Measurements from ENCODE around the gene AVEN. TPM values are rescaled to one million over a fixed set of nuclear protein-coding genes. Genes with fewer than 3 reads are reported as not detected.

The AVEN gene
- total and polyA plus RNA-seq, 2 donors from 2014 or later = 6.4 to 7.1 TPM

DNA sequence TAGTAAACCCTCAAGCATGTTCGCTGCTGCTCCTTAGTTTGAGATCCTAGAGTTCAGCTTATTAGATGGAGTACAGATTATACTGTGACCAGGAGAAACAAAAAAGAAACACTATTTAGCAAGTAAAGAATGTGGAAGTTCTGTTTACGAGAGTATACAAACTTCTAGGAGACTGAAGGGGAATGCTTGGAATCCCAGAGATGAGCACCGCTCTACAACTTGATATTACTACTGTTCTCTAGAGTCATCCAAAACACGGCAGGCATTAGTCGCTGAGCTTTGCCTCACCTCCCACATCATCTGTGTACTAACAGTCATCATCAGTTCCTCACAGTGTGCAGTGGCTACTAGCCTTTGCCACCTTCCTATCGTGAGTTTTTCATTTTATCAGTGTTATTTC is 192.1 kb downstream of the AVEN start:
- no peaks in the 10 kb centered on the region for H3K27me3 ChIP-seq (ENCODE audit: control insufficient read depth, insufficient read depth, low read length)
- no peak for TF ChIP-seq CTCF (IDR thresholded peaks at IDR 0.05; ENCODE audit: borderline replicate concordance, extremely low read depth, insufficient read depth)
- H3K36me3 ChIP-seq (ENCODE audit: control insufficient read depth in 2 of 3, insufficient read depth in 3 of 3, low read length in 3 of 3) = no peaks in the 10 kb centered on the region
- DNase-seq = no peak
- no peaks in the 10 kb centered on the region for H3K9me3 ChIP-seq (ENCODE audit: control insufficient read depth in 2 of 3, insufficient read depth in 1 of 3, low read length in 3 of 3)
- intact Hi-C loops (cut with DNase I) = no loop called here
- no peak overlapping the region for H3K4me3 ChIP-seq (ENCODE audit: low read length in 3 of 3)
- no peaks in the 10 kb centered on the region for H3K4me1 ChIP-seq (ENCODE audit: control insufficient read depth in 2 of 3, insufficient read depth in 2 of 3, low read depth in 1 of 3, low read length in 3 of 3)
- H3K27ac ChIP-seq (ENCODE audit: low read depth in 2 of 2, low read length in 2 of 2) = no peak overlapping the region
- FAIRE-seq = no peak
- no peak overlapping the region for H3K9ac ChIP-seq (ENCODE audit: low read length in 3 of 3)

DNA sequence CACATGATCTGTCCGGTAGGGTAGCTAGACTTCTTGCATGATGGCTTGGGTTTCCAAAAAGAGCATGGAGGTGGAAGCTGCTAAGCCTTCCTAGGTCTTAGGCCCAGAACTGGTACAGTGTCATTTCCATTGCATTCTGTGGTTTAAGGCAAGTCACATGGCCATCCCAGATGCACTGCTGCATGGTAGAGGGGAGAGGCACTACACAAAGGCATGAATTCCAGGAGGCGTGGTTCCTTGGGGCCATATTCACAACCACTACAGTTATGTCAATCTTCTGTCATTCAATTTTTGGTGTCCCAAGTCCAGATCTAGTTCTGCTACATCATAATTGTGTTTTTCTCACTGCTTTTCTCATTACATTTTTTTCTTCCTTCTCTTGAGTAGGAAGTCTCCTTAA is 192.9 kb downstream of the AVEN start:
- DNase-seq (no peak), FAIRE-seq (no peak)
- Histone ChIP-seq H3K4me1 (ENCODE audit: control insufficient read depth in 2 of 3, insufficient read depth in 2 of 3, low read depth in 1 of 3, low read length in 3 of 3) (no peaks in the 10 kb centered on the region), H3K27ac (ENCODE audit: low read depth in 2 of 2, low read length in 2 of 2) (no peak overlapping the region), H3K9me3 (ENCODE audit: control insufficient read depth in 2 of 3, insufficient read depth in 1 of 3, low read length in 3 of 3) (no peaks in the 10 kb centered on the region), H3K36me3 (ENCODE audit: control insufficient read depth in 2 of 3, insufficient read depth in 3 of 3, low read length in 3 of 3) (no peaks in the 10 kb centered on the region), H3K4me3 (ENCODE audit: low read length in 3 of 3) (no peak overlapping the region), H3K9ac (ENCODE audit: low read length in 3 of 3) (no peak overlapping the region), H3K27me3 (ENCODE audit: control insufficient read depth, insufficient read depth, low read length) (no peaks in the 10 kb centered on the region)
- intact Hi-C loops (cut with DNase I) = no loop called here
- no peak for TF ChIP-seq CTCF (IDR thresholded peaks at IDR 0.05; ENCODE audit: borderline replicate concordance, extremely low read depth, insufficient read depth)

DNA sequence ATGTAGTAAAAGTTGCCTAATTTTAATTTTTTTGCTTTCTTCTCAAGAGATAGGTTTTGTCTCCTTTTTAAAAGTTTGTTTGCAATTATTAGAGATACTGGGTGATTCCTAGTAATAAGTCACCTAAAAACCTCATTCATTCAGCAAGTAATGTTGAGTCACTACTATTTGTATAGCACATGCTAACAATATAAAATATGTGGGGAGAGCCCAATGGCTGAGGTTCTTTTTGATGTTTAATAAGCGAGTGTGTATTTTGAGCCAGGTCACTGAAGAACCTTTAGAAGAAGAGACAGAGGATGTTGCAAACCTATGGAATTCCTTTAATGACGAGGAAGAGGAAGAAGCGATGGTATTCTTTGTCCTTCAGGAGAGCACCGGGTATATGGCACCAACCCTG is 194.4 kb downstream of the AVEN start:
- no peak overlapping the region for H3K4me3 ChIP-seq (ENCODE audit: low read length in 3 of 3)
- H3K9ac ChIP-seq (ENCODE audit: low read length in 3 of 3) = no peak overlapping the region
- H3K27ac ChIP-seq (ENCODE audit: low read depth in 2 of 2, low read length in 2 of 2) = no peak overlapping the region
- H3K27me3 ChIP-seq (ENCODE audit: control insufficient read depth, insufficient read depth, low read length) = no peaks in the 10 kb centered on the region
- no peak for FAIRE-seq
- intact Hi-C loops (cut with DNase I) = no loop called here
- H3K36me3 ChIP-seq (ENCODE audit: control insufficient read depth in 2 of 3, insufficient read depth in 3 of 3, low read length in 3 of 3) = no peaks in the 10 kb centered on the region
- H3K4me1 ChIP-seq (ENCODE audit: control insufficient read depth in 2 of 3, insufficient read depth in 2 of 3, low read depth in 1 of 3, low read length in 3 of 3) = no peaks in the 10 kb centered on the region
- TF ChIP-seq CTCF (IDR thresholded peaks at IDR 0.05; ENCODE audit: borderline replicate concordance, extremely low read depth, insufficient read depth) = no peak
- no peak for DNase-seq
- no peaks in the 10 kb centered on the region for H3K9me3 ChIP-seq (ENCODE audit: control insufficient read depth in 2 of 3, insufficient read depth in 1 of 3, low read length in 3 of 3)

DNA sequence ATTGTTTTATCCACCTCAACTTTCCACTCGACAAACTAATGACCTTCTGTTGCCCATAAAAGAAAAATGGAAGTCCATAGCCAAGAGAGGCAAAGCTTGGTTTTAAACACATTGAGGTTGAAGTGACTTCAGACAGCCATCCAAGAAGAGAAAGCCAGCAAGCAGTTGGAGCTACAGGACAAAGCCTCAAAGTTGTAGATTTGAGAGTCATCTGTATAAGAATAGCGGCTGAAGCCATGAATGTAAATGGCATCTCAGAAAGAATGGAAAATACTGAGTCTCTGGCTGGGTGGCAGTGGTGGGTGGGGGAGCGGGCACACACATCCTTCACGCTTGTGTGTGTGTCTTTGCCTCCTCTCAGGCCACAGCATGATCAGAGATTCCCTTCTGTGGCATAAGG is 194.8 kb downstream of the AVEN start:
- Histone ChIP-seq H3K36me3 (ENCODE audit: control insufficient read depth in 2 of 3, insufficient read depth in 3 of 3, low read length in 3 of 3) (no peaks in the 10 kb centered on the region), H3K27ac (ENCODE audit: low read depth in 2 of 2, low read length in 2 of 2) (no peak overlapping the region), H3K4me1 (ENCODE audit: control insufficient read depth in 2 of 3, insufficient read depth in 2 of 3, low read depth in 1 of 3, low read length in 3 of 3) (no peaks in the 10 kb centered on the region), H3K9me3 (ENCODE audit: control insufficient read depth in 2 of 3, insufficient read depth in 1 of 3, low read length in 3 of 3) (no peaks in the 10 kb centered on the region), H3K4me3 (ENCODE audit: low read length in 3 of 3) (no peak overlapping the region), H3K27me3 (ENCODE audit: control insufficient read depth, insufficient read depth, low read length) (no peaks in the 10 kb centered on the region), H3K9ac (ENCODE audit: low read length in 3 of 3) (no peak overlapping the region)
- TF ChIP-seq CTCF (IDR thresholded peaks at IDR 0.05; ENCODE audit: borderline replicate concordance, extremely low read depth, insufficient read depth) = no peak
- FAIRE-seq = no peak
- intact Hi-C loops (cut with DNase I) = no loop called here
- DNase-seq = no peak
